GM19397 (cell line): Measurements from ENCODE around the gene NLRC5.

Source experiments
- ATAC-seq: cut with Tn5 transposase; IDR thresholded peaks from one replicate; pipeline ENCODE4 v1.9.1; 2021; ENCODE audit warnings: mild to moderate bottlenecking, moderate library complexity; ENCODE audit not compliant: unreplicated experiment

Gene NLRC5

GRCh38 chr16:57123974-57124674, 134.8 kb downstream of the NLRC5 start:
- ATAC-seq, result no peak

DNA sequence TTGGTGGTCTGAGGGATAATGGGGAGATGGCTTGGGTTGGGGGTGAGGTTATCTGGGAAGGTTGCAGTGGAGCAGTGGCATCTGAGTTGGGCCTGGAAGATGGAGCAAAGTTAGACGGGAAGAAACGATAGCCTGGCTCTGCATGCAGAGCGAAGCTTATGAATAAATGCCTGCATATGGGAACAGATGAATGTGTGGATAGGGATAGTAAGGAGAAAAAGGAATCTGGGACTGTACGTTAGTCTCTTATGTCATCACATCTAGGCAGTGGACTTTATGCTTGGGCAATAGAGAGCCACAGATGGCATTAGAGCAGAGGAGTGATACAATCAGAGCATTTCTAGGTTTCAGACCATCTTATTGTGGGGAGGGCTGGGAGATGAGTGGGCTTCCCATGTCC, 136.0 kb downstream of the NLRC5 start:
- ATAC-seq, result no peak

- no peak for ATAC-seq
Measured at GRCh38 chr16:57125969-57126368, 136.6 kb downstream of the NLRC5 start.

GRCh38 chr16:57126411-57126810, 137.1 kb downstream of the NLRC5 start:
- ATAC-seq, result no peak

DNA sequence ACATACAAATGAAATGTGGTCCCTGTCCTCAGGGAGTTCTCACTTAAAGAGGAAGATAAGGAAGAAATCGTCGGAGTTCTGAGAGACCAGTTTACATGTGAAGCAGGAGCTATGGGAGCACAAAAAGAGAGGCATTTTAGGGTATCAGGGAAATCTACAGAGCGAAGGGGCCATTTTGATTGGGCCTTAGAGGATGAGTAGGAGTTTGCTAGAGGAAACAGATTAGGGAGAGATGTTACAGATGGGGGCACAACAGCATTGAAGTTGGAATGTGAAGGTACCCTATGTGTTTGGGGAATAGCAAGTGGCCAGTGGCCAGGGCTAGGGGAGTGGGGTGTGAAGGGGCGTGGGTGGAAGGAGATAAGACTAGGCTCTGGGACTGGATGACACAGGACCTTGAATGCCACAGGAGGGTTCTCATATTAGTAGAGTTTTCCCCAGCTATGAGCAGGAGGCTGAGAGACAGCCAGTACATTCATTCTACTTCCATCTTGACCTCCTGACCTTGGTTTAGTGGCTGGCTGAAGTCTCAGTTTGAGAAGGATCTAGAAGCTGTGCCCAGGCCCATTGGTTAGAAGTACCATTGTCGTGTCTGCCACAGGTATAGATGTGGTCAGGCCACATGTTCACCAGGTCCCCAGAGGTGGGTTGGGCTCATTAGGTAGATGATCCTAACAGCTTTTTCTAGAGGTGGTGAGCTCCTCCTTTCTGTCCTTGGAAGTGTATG, 137.8 kb downstream of the NLRC5 start:
- ATAC-seq, result no peak

DNA sequence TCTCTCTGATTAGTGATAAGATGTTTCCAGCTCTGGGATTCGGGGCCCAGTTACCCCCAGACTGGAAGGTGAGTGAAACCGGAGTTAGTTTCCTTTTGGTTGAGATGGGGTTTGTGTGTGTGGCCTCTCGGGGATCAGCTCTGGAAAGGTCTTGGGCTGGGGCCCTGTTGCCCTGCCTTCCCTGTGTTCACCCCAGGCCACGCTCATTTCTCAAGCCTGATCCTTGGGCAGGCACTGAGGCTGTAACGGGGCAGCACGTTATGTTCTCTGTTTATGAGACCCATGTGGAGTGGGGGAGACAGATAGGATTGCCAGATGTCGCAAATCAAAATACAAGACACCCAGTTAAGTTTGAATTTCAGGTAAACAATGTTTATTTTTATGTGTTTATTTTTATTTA, 138.5 kb downstream of the NLRC5 start:
- ATAC-seq, result no peak

- ATAC-seq, result no peak
Measured at GRCh38 chr16:57128771-57129389, 139.5 kb downstream of the NLRC5 start.

DNA sequence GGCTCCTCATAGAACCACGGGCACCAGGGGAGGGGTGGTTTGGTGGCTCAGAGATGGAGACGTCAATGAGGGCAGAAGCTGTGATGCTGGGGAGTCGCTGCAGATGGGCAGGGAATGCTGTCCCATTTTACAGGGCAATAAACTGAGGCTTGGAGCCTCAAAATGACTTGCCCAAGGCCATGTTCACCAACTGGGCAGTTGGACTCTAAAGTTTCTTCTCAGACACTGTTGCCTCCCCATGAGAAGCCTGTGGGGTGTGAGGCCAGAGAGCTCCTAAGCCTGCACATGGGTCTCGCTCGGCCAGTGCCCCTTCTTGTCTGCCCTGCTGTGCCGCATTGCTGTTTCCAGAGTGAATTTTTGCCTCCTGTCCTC, 141.6 kb downstream of the NLRC5 start:
- ATAC-seq, result no peak

- no peak for ATAC-seq
Measured at GRCh38 chr16:57131351-57131970, 142.1 kb downstream of the NLRC5 start.

- ATAC-seq, result no peak
Measured at GRCh38 chr16:57132470-57132869, 143.1 kb downstream of the NLRC5 start.

DNA sequence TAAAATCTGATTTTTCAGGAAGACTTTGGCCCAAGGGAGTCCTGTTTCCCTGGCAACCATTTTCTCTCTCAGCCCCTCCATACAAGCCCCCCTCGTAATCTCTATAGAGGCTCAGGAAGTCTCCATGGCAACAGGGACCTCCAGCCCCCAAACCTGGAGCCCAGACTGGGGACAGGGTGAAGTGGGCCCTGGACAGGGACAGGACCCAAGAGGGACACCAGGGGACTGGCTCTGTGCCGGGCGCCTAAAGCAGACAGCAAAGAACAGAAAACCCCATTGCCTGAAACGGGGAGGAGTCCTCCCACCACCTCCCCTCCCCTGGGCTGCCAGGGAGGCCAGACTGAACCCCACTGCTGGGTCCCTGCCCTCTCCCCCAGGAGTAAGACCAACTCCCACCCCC, 143.7 kb downstream of the NLRC5 start:
- ATAC-seq, result no peak
